Vagina (tissue), 2 donors: ENCODE measurements around the gene CDK16. TPM values are rescaled to one million over a fixed set of nuclear protein-coding genes. Genes with fewer than 3 reads are reported as not detected.

Experiments
- DNase-seq, 2 donors: peaks; one replicate each; pipeline ENCODE4 v3.0.0-alpha.2; 2017; ENCODE audit errors: extremely low spot score in 2 of 2
- H3K27ac ChIP-seq: fragments of 200-600 bp; sonication (generic); one replicate; pipeline ENCODE4 v1.5.1; 2019
- H3K27me3 ChIP-seq: fragments of 200-600 bp; sonication (generic); one replicate; pipeline ENCODE4 v1.5.1; 2019
- H3K36me3 ChIP-seq, 2 donors: fragments of 200-600 bp; sonication (generic); one replicate each; pipeline ENCODE4 v1.5.1; 2017 to 2019
- H3K4me1 ChIP-seq: fragments of 200-600 bp; sonication (generic); one replicate; pipeline ENCODE4 v1.5.1; 2019
- H3K4me3 ChIP-seq, 2 donors: fragments of 200-600 bp; sonication (generic); 1 replicate in 1 of 2; 2 replicates in 1 of 2; pipeline ENCODE4 v1.5.1; 2016 to 2019
- H3K9me3 ChIP-seq: fragments of 200-600 bp; sonication (generic); one replicate; pipeline ENCODE4 v1.5.1; 2019
- POLR2A ChIP-seq, 2 donors: fragments of 450-650 bp; IDR thresholded peaks; one replicate each; pipeline ENCODE4 v1.6.1; 2017; ENCODE audit warnings: antibody characterized with exemption in 2 of 2, mild to moderate bottlenecking in 2 of 2, moderate library complexity in 2 of 2
- POLR2AphosphoS5 ChIP-seq, 2 donors: sonication (generic); formaldehyde crosslinking; IDR thresholded peaks; one replicate each; pipeline ENCODE4 v1.9.0; 2017; ENCODE audit warnings: antibody characterized with exemption in 2 of 2, mild to moderate bottlenecking in 2 of 2, low read depth in 1 of 2; ENCODE audit not compliant: insufficient read depth in 1 of 2
- intact Hi-C: fragments of 100-400 bp; cut with DNase I; formaldehyde crosslinking; loops from one replicate; pipeline ENCODE4 v1.15.1; 2023
- total RNA-seq: library from RNA; depleted of rRNA; stranded (reverse); fragments of >200 nt; gene quantifications from one replicate; pipeline ENCODE4 v1.2.3, GENCODE V29; 2016
- TF ChIP-seq, protein P1 (sequence below), 3 experiments: fragments of 450-650 bp in 2 of 3; fragments of 200-600 bp in 1 of 3; sonication (generic) in 1 of 3; IDR thresholded peaks; one replicate each; pipeline ENCODE4 v1.5.1; 2017 to 2019; ENCODE audit warnings: antibody characterized with exemption in 3 of 3, mild to moderate bottlenecking in 2 of 3, moderate library complexity in 2 of 3

CDK16 gene
- total RNA-seq, 1 donor from 2014 or later: 73.9 TPM

GRCh38 chrX:47184486-47184885 is 34.0 kb upstream of the CDK16 start:
- Histone ChIP-seq H3K4me3 (no peak overlapping the region), H3K4me1 (no peaks in the 10 kb centered on the region), H3K36me3 (peaks cover 0 to 34% of the 10 kb centered on the region in 2 donors), H3K27me3 (no peaks in the 10 kb centered on the region), H3K9me3 (no peaks in the 10 kb centered on the region), H3K27ac (no peak overlapping the region)
- no peak for TF ChIP-seq POLR2AphosphoS5 (IDR thresholded peaks at IDR 0.05; ENCODE audit: insufficient read depth in 1 of 2, low read depth in 1 of 2)
- TF ChIP-seq, protein P1, sequence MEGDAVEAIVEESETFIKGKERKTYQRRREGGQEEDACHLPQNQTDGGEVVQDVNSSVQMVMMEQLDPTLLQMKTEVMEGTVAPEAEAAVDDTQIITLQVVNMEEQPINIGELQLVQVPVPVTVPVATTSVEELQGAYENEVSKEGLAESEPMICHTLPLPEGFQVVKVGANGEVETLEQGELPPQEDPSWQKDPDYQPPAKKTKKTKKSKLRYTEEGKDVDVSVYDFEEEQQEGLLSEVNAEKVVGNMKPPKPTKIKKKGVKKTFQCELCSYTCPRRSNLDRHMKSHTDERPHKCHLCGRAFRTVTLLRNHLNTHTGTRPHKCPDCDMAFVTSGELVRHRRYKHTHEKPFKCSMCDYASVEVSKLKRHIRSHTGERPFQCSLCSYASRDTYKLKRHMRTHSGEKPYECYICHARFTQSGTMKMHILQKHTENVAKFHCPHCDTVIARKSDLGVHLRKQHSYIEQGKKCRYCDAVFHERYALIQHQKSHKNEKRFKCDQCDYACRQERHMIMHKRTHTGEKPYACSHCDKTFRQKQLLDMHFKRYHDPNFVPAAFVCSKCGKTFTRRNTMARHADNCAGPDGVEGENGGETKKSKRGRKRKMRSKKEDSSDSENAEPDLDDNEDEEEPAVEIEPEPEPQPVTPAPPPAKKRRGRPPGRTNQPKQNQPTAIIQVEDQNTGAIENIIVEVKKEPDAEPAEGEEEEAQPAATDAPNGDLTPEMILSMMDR (IDR thresholded peaks at IDR 0.05): no peak
- no peak for TF ChIP-seq POLR2A (IDR thresholded peaks at IDR 0.05)
- DNase-seq: no peak
- intact Hi-C loops: no loop called here

- Histone ChIP-seq H3K4me3 (no peak overlapping the region), H3K9me3 (no peaks in the 10 kb centered on the region), H3K27ac (no peak overlapping the region), H3K4me1 (no peaks in the 10 kb centered on the region), H3K27me3 (no peaks in the 10 kb centered on the region), H3K36me3 (peaks cover 0 to 27% of the 10 kb centered on the region in 2 donors)
- TF ChIP-seq POLR2A (IDR thresholded peaks at IDR 0.05) (no peak), POLR2AphosphoS5 (IDR thresholded peaks at IDR 0.05; ENCODE audit: insufficient read depth in 1 of 2, low read depth in 1 of 2) (no peak)
- TF ChIP-seq, protein P1 (IDR thresholded peaks at IDR 0.05): no peak
- DNase-seq: no peak
- intact Hi-C loops: no loop called here
These were observed 33.2 kb upstream of the CDK16 start for GRCh38 chrX:47185241-47185640.

DNA sequence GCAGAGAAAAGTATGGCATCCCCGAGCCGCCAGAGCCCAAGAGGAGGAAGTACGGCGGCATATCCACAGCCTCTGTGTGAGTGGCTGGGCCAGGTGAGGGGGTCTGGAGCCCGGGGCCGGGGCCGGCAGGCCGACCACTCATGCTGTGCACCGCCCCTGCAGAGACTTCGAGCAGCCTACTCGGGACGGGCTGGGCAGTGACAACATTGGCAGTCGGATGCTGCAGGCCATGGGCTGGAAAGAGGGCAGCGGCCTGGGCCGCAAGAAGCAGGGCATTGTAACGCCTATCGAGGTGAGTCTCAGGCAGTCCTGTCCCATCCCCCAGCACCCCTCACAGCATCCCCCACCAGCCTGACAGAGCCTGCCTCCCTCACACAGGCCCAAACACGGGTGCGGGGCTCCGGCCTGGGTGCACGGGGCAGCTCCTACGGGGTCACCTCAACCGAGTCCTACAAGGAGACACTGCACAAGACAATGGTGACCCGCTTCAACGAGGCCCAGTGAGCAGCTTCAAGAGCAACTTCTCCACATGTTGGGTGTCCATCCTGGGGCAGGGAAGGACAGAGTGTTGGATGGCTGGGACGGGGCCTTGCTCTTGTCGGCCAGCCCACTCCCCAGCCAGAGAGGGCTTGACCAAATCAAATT is 32.3 kb upstream of the CDK16 start:
- H3K4me1 ChIP-seq: no peaks in the 10 kb centered on the region
- H3K27ac ChIP-seq: no peak overlapping the region
- intact Hi-C loops: no loop called here
- H3K4me3 ChIP-seq: no peak overlapping the region
- H3K36me3 ChIP-seq: peaks cover 0 to 20% of the 10 kb centered on the region in 2 donors
- no peak for DNase-seq
- H3K9me3 ChIP-seq: no peaks in the 10 kb centered on the region
- no peaks in the 10 kb centered on the region for H3K27me3 ChIP-seq
- TF ChIP-seq POLR2A (IDR thresholded peaks at IDR 0.05): no peak
- TF ChIP-seq, protein P1 (IDR thresholded peaks at IDR 0.05): no peak
- no peak for TF ChIP-seq POLR2AphosphoS5 (IDR thresholded peaks at IDR 0.05; ENCODE audit: insufficient read depth in 1 of 2, low read depth in 1 of 2)

DNA sequence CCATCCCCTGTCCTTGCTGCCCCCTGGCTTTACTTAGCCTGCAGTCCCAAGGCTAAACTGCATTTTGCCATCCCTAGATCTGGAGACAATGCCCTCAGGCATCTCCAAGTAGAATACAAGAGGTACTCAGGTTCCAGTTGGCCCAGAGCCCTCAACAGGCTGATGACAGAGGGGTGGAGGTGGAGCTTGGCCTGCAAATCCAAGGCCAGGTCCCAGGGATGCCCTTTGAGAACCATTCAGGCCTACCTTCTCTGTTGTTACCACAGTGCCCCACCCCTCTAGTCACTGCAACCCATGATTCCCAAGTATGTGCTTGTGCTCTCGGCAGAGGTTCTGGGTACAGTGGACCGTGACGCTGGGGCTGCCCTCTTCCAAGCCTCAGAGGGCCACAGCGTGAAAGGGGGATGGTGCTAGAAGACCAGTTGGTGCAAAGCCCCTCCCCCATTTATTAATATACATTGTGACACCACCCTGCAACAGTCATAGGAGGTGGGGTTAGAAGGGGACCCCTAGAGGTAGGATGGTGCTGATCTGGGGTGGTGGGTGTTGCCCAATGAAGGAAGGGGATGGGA is 31.3 kb upstream of the CDK16 start:
- Histone ChIP-seq H3K4me1 (no peaks in the 10 kb centered on the region), H3K27me3 (no peaks in the 10 kb centered on the region), H3K9me3 (no peaks in the 10 kb centered on the region), H3K36me3 (peaks cover 0 to 10% of the 10 kb centered on the region in 2 donors), H3K27ac (no peak overlapping the region), H3K4me3 (no peak overlapping the region)
- intact Hi-C loops: no loop called here
- DNase-seq: no peak
- TF ChIP-seq, protein P1 (IDR thresholded peaks at IDR 0.05): no peak
- TF ChIP-seq POLR2AphosphoS5 (IDR thresholded peaks at IDR 0.05; ENCODE audit: insufficient read depth in 1 of 2, low read depth in 1 of 2) (no peak), POLR2A (IDR thresholded peaks at IDR 0.05) (no peak)

GRCh38 chrX:47189906-47190305 is 28.6 kb upstream of the CDK16 start:
- H3K36me3 ChIP-seq: peaks cover 0 to 6% of the 10 kb centered on the region in 2 donors
- no peak overlapping the region for H3K27ac ChIP-seq
- no peak for TF ChIP-seq POLR2A (IDR thresholded peaks at IDR 0.05)
- TF ChIP-seq, protein P1 (IDR thresholded peaks at IDR 0.05): no peak
- no peak for TF ChIP-seq POLR2AphosphoS5 (IDR thresholded peaks at IDR 0.05; ENCODE audit: insufficient read depth in 1 of 2, low read depth in 1 of 2)
- H3K4me1 ChIP-seq: peaks cover 8% of the 10 kb centered on the region
- H3K9me3 ChIP-seq: no peaks in the 10 kb centered on the region
- no peaks in the 10 kb centered on the region for H3K27me3 ChIP-seq
- no peak for DNase-seq
- intact Hi-C loops: loop anchor here (10.0 kb wide), 1 partner anchor 335 kb away; no protein-coding TSS in a partner anchor
- H3K4me3 ChIP-seq: no peak overlapping the region
